ENCODE measurements around the gene MRGPRE. TPM values are rescaled to one million over a fixed set of nuclear protein-coding genes. Genes with fewer than 3 reads are reported as not detected.

The MRGPRE gene
- total RNA-seq, 1 experiment from 2014 or later = not detected

DNA sequence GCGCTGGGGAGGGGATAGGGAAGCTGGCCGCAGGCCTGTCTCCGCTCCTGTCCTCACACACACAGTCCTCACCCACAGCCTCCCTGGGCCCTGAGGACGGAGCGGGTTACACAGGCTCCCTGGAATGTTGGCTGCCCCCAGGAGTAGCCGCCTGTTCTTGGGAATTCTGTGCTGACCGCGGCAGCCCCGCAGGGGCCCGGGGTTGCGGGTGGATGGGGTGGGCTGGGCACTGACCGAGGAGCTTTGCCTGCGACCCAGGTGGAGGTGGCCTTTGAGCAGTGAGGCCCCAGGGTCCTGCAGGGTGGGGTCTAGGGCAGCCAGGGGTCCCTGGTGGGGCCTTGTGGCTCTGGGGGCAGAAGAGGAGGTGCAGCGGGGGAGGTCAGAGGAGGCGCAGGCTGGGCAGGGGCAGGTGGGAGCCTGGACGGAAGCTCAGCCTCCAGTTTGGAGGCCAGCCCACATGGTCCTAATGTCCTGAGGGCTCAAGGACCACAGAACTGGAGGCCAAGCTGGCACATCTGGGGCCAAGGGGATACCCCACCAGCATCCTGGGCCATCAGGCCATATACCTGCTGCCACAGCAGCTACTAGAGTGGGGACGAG lies 7.0 kb downstream of the MRGPRE start:
- no peaks in the 10 kb centered on the region for H3K23me2 ChIP-seq (ENCODE audit: insufficient read length, low read depth, low read length, poor library complexity, severe bottlenecking)

More for the DNA sequence above, 7.0 kb downstream of the MRGPRE start:
- Histone ChIP-seq H3K79me1 (ENCODE audit: insufficient read depth, low read depth, low read length, poor library complexity, severe bottlenecking) (no peaks in the 10 kb centered on the region), H3K4me2 (ENCODE audit: insufficient read depth, insufficient read length, low read length) (no peak overlapping the region), H2AFZ (ENCODE audit: low read length) (no peak overlapping the region), H3K9me3 (ENCODE audit: control insufficient read depth, low read depth, low read length) (no peaks in the 10 kb centered on the region), H3K27me3 (ENCODE audit: insufficient read depth, low read length) (no peaks in the 10 kb centered on the region), H4K20me1 (ENCODE audit: control insufficient read depth, insufficient read depth, insufficient read length) (no peaks in the 10 kb centered on the region), H2BK20ac (ENCODE audit: low read depth, low read length, poor library complexity, severe bottlenecking) (no peak overlapping the region), H3K23ac (ENCODE audit: insufficient read length, low read depth, low read length) (no peak overlapping the region), H4K8ac (replicated peaks; ENCODE audit: insufficient read length, low read depth, low read length) (no peak overlapping the region), H3K79me2 (ENCODE audit: insufficient read depth, low read length) (no peaks in the 10 kb centered on the region), H2BK120ac (ENCODE audit: low read depth, low read length, poor library complexity, severe bottlenecking) (no peak overlapping the region), H3K9ac (ENCODE audit: extremely low read depth, insufficient read length, low read length) (no peak overlapping the region), H3K4me1 (ENCODE audit: insufficient read depth, low read length) (no peaks in the 10 kb centered on the region), H3K18ac (ENCODE audit: insufficient read length, low read depth, low read length) (no peak overlapping the region), H2BK5ac (ENCODE audit: insufficient read length, low read length) (no peak overlapping the region), H2BK12ac (ENCODE audit: insufficient read length, low read depth, low read length) (no peak overlapping the region), H4K5ac (ENCODE audit: insufficient read length, low read depth, low read length) (no peak overlapping the region), H3K14ac (ENCODE audit: insufficient read depth, low read length) (no peak overlapping the region; the same call in 1 of the 2 replicates), H3T11ph (ENCODE audit: low read length) (no peak overlapping the region), H3K4ac (ENCODE audit: low read depth, low read length) (no peak overlapping the region), H3K27ac (ENCODE audit: insufficient read length, low read depth, low read length) (no peak overlapping the region), H2BK15ac (ENCODE audit: low read depth, low read length) (no peak overlapping the region), H4K91ac (ENCODE audit: insufficient read length, low read depth, low read length) (no peak overlapping the region), H3K56ac (ENCODE audit: insufficient read length, low read depth, low read length) (no peak overlapping the region), H2AK5ac (ENCODE audit: insufficient read length, low read length) (no peak overlapping the region)
- TF ChIP-seq, protein P1, sequence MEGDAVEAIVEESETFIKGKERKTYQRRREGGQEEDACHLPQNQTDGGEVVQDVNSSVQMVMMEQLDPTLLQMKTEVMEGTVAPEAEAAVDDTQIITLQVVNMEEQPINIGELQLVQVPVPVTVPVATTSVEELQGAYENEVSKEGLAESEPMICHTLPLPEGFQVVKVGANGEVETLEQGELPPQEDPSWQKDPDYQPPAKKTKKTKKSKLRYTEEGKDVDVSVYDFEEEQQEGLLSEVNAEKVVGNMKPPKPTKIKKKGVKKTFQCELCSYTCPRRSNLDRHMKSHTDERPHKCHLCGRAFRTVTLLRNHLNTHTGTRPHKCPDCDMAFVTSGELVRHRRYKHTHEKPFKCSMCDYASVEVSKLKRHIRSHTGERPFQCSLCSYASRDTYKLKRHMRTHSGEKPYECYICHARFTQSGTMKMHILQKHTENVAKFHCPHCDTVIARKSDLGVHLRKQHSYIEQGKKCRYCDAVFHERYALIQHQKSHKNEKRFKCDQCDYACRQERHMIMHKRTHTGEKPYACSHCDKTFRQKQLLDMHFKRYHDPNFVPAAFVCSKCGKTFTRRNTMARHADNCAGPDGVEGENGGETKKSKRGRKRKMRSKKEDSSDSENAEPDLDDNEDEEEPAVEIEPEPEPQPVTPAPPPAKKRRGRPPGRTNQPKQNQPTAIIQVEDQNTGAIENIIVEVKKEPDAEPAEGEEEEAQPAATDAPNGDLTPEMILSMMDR (conservative IDR thresholded peaks at IDR 0.05) = no peak
- peaks cover 19 to 29% of the 10 kb centered on the region in 2 experiments for H3K4me1 Mint-ChIP-seq
- no peak overlapping the region for H3K4me3 Mint-ChIP-seq
- no peak for DNase-seq
- no CpG with 5 or more reads among the region's 17 CpGs for WGBS (ENCODE audit: extremely low coverage, insufficient read length, low lambda C conversion rate)
- H3K9me3 Mint-ChIP-seq = no peaks in the 10 kb centered on the region
- no peak overlapping the region for H3K27ac Mint-ChIP-seq
- H3K36me3 Mint-ChIP-seq (ENCODE audit: insufficient read depth in 1 of 3, low read depth in 3 of 3) = no peaks in the 10 kb centered on the region
- H3K27me3 Mint-ChIP-seq (ENCODE audit: low read depth) = peaks cover 10% of the 10 kb centered on the region
